Ovary (tissue), 3 donors: Measurements from ENCODE around the gene SLC10A3.

Source experiments
- POLR2A ChIP-seq: fragments of 450-650 bp; IDR thresholded peaks from one replicate; pipeline ENCODE4 v1.6.1; 2017; ENCODE audit warnings: antibody characterized with exemption, mild to moderate bottlenecking, moderate library complexity
- TF ChIP-seq, protein P1 (sequence below), 3 donors: fragments of 450-650 bp in 2 of 3; fragments of 200-600 bp in 1 of 3; IDR thresholded peaks; one replicate each; pipeline versions ENCODE4 v1.5.1 to v1.8.0; 2016 to 2022; ENCODE audit warnings: antibody characterized with exemption in 3 of 3, mild to moderate bottlenecking in 1 of 3
- donor health status: DM: no; HTN: no; CAD: no.

GRCh38 chrX:154508384-154508745 is 17.9 kb upstream of the SLC10A3 start:
- no peak for TF ChIP-seq POLR2A
- TF ChIP-seq, protein P1, sequence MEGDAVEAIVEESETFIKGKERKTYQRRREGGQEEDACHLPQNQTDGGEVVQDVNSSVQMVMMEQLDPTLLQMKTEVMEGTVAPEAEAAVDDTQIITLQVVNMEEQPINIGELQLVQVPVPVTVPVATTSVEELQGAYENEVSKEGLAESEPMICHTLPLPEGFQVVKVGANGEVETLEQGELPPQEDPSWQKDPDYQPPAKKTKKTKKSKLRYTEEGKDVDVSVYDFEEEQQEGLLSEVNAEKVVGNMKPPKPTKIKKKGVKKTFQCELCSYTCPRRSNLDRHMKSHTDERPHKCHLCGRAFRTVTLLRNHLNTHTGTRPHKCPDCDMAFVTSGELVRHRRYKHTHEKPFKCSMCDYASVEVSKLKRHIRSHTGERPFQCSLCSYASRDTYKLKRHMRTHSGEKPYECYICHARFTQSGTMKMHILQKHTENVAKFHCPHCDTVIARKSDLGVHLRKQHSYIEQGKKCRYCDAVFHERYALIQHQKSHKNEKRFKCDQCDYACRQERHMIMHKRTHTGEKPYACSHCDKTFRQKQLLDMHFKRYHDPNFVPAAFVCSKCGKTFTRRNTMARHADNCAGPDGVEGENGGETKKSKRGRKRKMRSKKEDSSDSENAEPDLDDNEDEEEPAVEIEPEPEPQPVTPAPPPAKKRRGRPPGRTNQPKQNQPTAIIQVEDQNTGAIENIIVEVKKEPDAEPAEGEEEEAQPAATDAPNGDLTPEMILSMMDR (IDR thresholded peaks at IDR 0.05), result no peak
